ENCODE measurements around the gene TYMS.

DNA sequence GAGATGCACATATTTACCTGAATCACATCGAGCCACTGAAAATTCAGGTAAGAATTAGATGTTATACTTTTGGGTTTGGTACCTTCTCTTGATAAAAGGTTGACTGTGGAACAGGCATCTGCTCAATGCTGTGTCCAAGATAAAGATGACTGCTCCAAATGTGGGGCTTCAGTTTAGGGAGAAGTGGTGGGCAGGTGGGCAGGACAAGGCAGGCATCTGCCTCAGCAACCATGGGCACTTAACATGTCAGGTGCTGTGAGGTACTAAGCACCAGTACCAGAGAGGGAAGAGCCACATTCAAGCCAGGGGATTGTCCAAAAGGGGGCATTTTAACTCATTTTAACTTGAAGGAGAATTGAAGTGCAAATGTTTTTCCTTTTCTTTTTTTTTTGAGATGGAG is 14.0 kb downstream of the TYMS start:
- TF ChIP-seq POLR2A (IDR thresholded peaks at IDR 0.05; ENCODE audit: low read depth, low read length) (no peak), FOS (IDR thresholded peaks at IDR 0.05; ENCODE audit: borderline replicate concordance, insufficient read depth, low read length) (no peak), EZH2 (IDR thresholded peaks at IDR 0.05; ENCODE audit: borderline replicate concordance, low read depth, low read length, severe bottlenecking) (no peak), POLR2AphosphoS5 (IDR thresholded peaks at IDR 0.05; ENCODE audit: insufficient read depth, low read depth, low read length) (no peak)
